DND-41 (cell line): ENCODE measurements around the gene PRSS38.

Experiments used
- CTCF ChIP-seq: IDR thresholded peaks from 2 replicates; pipeline ENCODE4 v1.5.1; 2012; ENCODE audit warnings: borderline replicate concordance, low read length, moderate library complexity, mild to moderate bottlenecking; ENCODE audit not compliant: poor library complexity, severe bottlenecking; ENCODE audit errors: extremely low read depth
- EZH2 ChIP-seq: IDR thresholded peaks from 3 replicates; pipeline ENCODE4 v1.6.1; 2012; ENCODE audit warnings: borderline replicate concordance, low read depth, mild to moderate bottlenecking, moderate library complexity, low read length, inconsistent platforms; ENCODE audit not compliant: severe bottlenecking

GRCh38 chr1:227893300-227893948, 77.9 kb downstream of the PRSS38 start:
- TF ChIP-seq CTCF (no peak), EZH2 (no peak)
